Activated CD4-positive, alpha-beta T cell treated with anti-CD3 and anti-CD28 coated beads, Interleukin-2, Interleukin-4, amounts not matched to agents 100 ng/mL and 50 ng/mL, durations not matched to agents 16 hours and 8 hours (primary cell): Measurements from ENCODE around the gene CCND3.
"Not testable (repeated sequence)": the region's sequence is repeated elsewhere in the genome, so short reads cannot be mapped to it uniquely, and the experiment has no call there.

Experiments
- DNase-seq: peaks from one replicate; pipeline ENCODE4 v3.0.0-alpha.2; 2020; ENCODE audit warnings: low spot score

The CCND3 gene

DNA sequence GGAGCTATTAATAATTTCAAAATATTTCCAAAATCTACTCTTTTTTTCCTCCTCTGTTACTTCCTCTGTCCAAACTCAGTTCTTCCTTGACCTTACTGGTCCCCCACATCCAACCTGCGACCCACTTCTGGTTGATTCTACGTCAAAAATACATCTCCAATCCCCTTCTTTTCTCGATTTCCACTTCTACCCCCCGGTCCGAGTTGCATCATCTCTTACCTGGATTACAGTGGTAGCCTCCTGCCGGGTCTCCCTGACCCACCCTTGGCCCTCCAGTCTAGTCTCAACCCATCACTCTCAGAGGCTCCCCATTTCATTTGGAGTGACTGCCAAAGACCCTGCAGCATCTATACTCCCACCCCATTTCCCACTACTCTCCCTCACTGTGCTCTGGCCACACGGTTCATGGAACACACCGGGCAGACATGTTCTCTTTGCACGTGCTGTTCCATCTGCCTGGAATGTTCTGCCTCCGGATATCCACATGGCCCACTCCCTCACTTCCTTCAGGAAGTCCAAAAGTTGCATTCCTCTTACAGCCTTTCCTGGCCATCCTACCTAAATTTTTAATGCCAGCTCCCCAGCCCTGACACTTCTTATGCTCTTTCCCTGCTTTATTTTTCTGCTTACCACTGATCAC is 6.1 kb upstream of the CCND3 start:
- no peak for DNase-seq

DNA sequence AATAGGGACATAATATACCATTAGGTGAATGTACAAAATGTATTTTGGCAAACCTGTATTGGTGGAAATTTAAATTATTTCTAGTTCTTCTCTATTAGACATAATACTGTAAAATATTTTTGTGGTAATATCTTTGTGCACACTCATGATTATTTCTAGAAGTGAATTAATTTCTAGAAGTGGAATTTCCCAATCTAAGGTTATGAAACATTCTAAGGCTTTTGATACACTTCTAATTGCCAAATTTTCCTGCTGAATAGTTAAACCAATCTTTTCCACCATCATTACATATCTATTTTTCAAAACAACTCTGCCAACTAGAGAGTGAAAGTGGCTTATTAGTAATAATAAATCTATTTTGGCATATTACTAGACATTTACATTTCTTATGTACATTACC is 1.8 kb upstream of the CCND3 start:
- DNase-seq: no peak

DNA sequence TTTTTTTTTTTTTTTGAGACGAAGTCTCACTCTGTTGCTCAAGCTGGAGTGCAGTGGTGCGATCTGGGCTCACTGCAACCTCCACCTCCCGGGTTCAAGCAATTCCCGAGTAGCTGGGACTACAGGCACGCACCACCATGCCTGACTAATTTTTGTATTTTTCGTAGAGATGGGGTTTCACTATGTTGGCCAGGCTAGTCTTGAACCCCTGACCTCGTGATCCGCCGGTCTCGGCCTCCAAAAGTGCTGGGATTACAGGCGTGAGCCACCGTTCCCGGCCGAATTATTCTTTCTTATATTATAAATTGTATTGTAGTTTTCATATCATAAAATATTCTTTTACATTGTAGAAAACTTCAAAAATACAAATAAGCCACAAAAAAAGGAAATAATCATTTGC is 1.3 kb upstream of the CCND3 start:
- not testable (repeated sequence) for DNase-seq

DNA sequence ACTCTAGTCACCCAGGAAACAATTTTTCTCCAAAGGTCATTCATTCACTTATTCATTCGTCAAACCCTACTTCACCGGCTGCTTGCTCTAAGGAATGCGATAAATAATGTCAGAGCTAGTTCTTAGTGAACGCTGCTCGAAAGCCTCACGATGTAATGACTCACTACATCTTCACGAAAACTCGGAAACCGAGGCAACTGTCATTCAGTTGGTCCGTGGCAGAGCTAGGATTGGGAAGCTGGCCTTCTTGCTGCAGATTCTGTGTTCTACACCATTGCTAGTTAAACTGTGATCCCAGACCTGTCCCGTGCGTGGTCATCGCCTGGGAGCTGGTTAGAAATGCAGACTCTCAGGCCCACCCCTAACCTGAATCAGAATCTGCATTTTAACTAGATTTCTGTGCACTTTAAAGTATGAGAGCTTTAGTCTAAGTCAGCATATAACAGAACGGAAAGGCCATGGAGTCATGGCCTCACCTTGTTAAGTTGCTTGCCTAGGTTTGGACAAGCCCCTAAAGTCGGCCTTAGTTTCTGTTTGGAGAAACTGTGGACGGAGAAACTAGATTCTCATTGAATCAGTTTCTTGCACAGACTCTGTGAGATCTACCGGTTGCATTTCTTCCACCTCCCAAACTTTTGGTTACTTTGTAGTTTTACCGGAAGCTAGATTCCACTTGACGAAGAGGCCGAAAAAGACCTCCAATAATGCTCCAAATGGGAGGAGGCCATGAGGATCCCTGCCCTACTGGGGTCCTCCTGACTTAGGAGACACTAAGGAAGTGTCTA is 651 bp upstream of the CCND3 start:
- DNase-seq: no peak

DNA sequence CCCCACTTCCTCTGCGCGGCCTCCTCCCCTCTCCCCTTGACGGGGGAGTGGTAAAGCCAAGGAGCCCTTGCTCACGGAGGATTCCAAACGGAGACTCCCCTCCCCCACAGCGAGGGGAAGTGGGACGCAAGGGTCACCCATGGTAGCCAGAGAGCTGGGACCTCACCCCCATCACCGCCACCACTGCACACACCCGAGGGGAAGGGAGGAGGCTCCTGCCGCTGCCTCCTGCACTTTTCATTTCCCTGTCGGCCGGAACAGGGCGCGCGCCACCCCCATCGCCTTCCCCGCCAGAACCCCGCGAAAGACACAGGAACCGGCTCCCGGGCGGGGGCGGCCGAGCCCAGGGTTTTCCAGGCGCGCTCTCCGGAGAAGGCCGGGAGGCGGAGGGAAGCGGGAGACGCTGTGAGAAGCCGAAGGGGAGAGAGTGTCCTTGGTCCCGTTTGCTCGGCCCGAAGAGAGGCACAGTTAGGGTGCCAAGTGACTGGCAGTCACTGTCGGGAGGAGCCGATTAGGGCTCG is 789 bp downstream of the CCND3 start:
- DNase-seq: peak; percentile 62

DNA sequence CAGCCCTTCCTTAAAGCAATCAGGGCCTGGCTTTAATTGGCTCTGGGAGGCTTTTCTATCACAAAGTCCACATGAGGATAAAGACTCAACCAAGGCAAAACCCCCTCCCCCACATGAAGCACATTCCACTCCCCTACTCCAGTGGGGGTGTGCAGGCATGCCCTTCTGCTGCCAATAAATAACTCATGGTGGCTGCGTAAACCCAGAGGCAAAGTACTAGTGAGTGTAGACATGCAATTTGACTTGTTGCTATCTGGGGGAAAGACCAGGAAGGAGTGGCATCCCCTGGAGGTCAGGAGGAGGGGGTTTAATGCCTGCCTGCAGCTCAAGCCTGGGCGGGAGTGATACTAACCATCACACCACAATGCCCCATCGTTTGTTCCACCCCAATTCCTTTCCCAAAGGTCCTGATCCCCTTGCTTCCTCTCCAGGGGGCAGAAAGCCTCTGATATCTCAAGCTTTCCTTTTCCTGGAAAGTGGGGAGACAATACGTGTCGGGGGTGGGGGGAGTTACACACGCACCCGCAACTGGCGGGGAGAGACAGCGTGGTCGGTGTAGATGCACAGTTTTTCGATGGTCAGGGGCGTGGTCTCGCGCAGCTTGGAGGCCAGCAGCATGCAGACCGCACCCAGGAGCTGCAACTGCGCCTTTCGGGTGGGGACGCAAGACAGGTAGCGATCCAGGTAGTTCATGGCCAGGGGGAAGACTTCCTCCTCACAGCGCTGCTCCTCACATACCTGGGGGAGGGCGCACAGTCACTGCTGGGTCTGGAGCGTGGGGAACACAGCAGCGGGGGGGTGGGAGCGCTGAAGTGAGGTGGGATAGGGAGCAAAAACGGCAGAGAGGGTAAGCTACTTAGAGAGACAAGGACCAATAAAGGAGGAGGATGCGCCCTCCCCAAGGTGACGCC is 1.5 kb downstream of the CCND3 start:
- no peak for DNase-seq

DNA sequence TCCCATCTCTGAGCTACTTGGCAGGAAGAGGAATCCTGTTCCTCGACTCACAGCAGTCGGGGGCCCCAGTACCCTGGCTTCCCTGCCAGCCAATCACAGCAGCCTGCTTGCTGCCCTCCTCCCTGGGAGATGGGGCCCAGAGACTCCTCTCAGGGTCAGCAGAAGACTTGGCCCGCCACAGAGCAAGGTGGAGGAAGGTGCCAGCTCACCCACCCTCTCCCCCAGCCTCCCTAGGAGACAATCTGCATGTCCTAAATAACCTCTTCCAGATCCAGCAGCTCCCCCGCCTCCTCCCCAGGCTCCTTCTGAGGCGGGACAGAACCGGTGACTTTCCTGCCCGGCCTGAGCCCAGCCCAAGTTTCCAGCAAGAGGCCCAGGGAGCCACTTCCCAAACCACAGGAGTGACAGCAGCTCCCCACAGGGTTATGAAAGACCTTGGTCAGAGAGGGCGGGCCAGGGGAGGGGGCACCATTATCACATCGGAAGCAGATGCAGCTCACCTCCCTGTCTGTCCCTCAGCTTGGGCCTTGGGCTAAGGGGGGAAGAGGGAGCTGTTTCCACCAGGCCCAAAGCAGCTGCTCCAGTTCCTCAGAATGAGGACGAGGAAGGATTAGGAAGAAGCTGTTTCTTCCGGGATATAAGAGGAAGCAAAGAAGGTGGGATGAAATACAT is 2.3 kb downstream of the CCND3 start:
- peak; percentile 56 for DNase-seq

DNA sequence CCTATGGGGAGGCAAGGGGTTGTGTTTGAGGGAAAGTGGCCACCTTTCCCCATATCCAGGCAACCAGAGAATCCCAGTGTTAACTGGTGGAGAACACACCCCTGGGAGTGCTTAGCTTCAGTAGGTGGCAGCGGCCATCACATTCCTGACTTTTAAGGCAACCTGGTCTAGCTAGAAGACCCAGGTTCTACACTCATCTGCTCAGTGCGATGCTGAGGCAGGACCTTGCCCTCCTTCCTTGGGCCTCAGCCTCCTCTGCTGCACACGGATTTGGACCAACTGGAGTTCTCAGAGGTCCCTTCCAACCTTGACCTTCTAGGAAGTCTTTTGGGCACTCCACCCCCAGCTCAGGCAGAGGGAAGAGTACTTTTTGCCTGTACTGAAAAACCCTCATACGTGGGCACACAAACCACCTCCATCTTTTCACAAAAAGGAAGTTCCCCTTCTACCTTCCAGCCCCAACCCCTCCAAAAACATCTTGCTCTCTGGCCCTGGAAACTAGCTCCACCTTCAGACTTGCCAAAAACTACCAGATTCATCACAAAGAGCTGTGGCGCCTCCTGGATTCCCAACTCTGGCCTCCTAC is 2.9 kb downstream of the CCND3 start:
- no peak for DNase-seq

DNA sequence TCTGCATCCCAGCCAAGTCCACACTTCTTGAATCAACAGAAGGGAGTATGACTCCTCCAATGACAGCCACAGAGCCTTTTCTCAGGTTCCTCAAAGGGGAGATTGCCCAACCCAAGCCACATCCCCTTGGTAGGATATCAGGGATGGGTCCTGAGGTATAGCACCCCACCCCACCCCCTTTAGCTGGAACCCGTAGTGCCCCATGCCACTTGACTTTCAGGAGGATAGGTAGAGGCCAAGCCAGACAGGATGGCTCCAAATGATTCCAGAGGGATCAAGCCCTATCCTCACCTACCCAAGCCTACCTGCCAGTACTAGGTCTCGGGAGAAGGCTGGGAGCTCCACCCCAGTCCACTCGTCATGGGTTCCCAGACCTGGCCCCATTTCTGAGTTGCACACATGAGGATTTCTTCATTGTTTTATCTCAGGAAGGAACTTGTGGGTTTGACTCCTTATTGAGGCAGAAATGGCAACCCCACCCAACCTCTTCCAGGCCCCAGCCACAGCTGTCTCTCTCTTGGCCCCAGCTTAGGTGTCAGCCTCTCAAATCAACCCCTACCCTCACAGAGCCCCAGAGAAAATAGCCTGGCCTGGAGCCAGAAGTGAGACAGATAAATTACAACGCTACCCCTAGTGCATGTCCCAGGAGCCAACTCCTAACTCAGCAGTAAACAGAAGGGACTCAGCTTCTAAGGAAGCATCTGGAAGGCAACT is 3.6 kb downstream of the CCND3 start:
- peak; percentile 46 for DNase-seq

DNA sequence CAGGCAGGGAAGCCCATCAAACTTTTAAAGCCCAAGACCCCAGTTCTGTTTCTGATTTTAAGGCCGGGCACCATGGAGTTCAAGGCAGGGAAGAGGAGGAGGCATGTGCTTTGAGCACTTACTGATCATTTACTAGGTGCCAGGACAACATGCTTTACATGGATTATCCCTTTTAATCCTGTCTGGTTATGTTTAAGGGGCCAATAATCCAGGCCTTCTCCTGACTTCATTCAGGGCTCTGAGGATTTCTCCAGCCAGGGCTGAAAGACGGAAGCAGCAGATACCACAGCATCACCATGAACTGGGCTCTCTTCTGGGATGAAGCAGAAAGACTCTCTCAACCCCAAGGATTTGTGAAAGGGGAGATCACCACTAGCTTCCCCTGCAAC is 4.1 kb downstream of the CCND3 start:
- DNase-seq: no peak

DNA sequence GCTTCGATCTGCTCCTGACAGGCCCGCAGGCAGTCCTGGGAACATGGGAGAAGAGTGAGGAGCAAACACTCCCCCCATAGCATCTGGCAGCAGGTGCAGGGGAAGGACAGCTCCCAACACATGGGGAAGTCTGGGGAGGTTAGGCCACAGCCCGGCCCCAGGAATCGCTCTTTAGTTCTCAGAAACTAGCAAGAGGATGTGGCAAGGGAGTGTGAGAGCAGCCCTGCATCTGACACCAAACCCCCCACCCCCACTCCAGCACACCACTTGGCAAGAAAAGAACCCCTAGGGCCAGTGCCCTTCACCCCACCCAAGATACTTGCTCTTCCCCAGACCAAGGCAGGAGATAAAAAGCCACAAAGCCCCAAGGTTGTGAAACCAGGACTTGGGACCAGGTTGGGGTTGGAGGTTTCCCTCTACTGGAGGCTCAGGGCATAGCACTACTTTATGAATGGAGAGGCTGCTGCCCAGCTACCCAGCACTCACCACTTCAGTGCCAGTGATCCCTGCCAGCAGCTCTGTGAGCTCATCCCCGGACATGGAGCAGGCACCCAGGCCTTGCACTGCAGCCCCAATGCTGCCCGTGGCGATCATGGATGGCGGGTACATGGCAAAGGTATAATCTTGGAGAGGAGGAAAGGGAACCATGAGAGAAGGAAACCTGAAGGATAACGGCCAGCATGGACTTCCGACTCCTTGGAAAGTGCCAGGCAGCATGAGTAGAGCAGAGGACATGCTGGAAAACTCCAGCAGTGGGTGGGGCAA is 5.4 kb downstream of the CCND3 start:
- peak; percentile 94 for DNase-seq

DNA sequence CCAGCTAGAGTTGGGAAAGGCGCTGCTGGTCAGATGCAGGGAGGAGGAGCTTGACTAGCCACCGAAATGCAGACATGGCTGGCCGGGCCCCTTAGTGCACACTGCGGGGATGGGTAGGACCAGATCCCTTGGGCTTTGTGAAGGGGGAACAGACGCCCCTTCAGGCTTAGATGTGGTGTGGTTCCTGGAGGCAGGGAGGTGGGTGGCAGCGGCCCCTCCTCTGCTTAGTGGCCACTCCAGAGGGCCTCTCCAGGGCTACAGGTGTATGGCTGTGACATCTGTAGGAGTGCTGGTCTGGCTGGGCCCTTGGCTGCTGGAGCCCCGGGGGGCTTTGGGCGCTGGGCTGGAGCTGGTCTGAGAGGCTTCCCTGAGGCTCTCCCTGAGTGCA is 5.9 kb downstream of the CCND3 start:
- no peak for DNase-seq

DNA sequence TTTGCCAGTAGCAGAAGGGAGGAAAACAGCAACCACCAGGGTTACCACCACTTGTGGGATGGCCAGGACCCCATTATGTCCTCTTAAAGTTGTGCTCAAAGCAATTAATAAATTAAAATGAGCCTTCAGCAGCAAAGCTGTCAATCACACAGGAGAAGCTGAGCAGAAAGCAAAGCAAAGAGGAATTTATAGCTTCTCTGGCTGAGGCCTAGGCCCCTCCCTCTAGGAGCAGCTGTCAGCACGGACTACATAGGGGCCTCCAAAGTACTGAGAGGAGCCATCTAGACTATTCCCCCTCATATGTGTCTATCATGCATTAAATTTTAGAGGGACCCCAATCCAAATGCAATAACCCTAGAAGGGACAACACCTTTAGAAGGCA is 6.4 kb downstream of the CCND3 start:
- DNase-seq: no peak

DNA sequence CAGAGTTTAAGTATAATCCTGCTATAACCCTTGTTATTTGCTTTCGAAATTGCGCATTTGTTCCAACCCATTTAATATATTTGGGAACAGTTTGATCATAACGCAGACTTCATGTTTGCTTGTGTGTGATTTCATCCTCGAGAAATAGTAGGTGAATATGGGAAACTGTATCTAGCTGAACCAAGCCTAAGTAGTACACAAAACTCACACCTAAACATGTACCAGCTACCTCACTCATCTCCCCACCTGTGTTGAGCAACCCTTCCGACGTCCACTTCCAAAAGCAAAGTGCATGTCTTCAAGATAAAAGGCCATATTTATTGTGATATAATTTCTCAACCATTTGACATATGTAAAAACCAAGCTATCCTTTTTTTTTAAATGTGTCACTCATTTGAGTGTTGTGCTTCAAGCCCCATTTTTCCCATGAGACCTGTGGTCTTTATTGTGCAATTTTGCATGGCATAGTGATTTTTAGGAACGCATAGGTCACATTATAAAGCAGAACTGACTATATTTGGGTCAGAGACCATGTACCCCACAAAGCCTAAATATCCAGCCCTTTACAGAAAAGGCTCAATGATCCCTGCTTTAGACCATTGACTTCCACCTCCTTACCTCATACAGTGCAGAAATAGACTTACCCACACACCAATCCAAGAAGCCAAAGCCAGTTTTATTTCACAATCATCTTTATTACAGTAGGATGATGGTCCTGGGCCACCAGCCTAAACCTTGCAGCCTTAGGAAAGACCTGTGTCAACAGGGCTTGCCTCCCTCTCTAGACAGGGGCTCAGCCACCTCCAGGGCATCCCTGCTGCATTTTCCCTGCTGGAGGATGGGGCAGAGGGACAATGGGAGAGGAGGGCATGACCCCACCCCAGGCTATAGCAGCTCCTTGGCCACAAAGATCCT is 7.1 kb downstream of the CCND3 start:
- DNase-seq: no peak

DNA sequence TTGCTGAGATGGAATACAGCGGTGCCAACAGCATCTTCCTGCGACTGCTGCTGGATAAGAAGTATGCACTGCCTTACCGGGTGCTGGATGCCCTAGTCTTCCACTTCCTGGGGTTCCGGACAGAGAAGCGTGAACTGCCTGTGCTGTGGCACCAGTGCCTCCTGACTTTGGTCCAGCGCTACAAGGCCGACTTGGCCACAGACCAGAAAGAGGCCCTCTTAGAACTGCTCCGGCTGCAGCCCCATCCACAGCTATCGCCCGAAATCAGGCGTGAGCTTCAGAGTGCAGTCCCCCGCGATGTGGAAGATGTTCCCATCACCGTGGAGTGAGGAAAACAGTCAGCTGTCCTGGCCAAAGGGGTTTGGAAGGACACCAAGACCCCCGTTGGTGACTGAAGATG is 9.2 kb downstream of the CCND3 start:
- DNase-seq: no peak

DNA sequence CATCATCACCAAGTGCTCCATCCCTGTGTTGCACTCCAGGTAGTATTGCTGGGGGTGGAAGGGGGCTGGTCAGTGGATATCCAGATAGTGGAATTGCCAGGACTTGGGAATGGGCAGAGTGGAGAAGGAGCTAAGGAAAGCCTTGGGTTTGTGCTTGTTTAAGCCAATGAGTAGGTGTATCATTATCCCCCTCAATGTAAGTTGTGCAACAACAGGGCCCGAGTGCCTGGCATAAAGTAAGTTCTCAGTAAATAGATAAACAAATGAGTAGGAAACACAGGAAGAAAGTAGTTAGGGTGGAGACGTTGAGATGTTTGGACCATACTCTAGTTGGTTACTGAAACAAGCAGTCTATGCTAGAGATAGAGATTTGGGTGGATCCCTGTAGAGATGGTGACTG is 9.8 kb downstream of the CCND3 start:
- DNase-seq: no peak

DNA sequence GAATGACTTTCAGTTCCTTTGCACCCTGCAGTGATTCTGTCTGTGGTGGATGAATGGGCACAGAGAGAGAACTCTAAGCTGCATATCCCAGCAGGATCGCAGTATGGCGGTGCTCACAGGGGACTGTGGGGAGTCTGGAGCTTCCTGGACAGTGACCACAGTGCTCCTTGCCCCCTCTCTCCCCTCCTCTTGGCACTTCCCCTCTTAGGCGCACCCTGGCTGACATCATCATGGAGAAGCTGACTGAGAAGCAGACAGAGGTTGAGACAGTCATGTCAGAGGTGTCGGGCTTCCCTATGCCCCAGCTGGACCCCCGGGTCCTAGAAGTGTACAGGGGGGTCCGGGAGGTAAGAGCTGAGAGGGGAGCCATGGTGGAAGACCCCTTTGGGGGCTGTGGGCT is 11.7 kb downstream of the CCND3 start:
- DNase-seq: no peak

DNA sequence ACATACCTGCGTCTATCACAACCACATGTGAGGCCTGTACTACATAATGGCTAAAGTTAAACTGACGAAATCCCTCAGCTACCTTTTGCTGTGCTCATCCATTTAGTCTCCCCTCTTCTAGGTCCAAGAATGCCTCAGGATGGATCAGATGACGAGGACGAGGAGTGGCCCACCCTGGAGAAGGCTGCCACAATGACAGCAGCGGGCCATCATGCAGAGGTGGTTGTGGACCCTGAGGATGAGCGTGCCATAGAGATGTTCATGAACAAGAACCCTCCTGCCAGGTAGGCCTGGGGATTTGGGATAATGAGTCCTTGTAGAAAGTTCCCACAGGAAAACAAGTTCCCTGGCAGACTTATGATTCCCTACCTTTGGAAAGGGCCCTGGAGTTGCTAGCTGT is 14.4 kb downstream of the CCND3 start:
- DNase-seq: no peak

DNA sequence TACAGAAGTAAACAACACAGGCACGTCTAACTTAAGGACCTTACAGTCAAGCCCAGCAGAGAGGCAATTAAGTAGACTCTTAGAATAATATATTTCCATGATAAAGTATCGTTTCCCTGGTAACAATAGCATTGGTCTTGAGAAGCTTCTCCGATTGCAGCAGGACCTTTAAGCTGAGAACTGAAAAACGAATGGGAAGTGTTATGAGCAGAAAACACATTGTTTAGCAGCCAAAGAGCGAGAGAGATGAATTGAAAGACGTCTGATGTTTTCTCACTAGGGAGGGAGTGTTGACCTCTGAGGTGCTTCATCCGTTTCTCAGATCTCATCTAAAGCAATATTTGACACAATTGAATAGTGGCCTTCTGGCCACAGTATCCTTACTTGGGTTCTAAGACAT is 19.5 kb downstream of the CCND3 start:
- no peak for DNase-seq

DNA sequence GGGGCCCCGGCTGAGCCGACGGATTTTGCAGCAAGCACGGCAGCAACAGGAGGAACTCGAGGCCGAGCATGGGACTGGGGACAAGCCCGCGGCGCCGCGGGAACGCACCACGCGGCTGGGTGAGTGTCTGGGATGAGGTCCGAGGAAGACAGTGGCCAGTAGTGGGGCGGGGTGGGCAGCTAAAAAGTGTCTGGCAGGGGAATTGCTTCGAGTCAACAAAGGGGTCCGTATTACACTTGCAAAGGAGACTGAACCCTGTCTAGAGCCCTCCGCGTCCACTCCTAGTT is 20.0 kb downstream of the CCND3 start:
- no peak for DNase-seq
